Stimulated activated CD8-positive, alpha-beta memory T cell treated with anti-CD3 and anti-CD28 coated beads, Interleukin-7, amount 100 ng/mL, for 1 hour (primary cell): Measurements from ENCODE around the gene CHCHD1.
"Not testable (repeated sequence)": the region's sequence is repeated elsewhere in the genome, so short reads cannot be mapped to it uniquely, and the experiment has no call there.

ENCODE experiments used
- DNase-seq, 2 donors: peaks; one replicate each; pipeline ENCODE4 v3.0.0-alpha.2; 2020; ENCODE audit warnings: low read depth in 2 of 2

CHCHD1 gene

GRCh38 chr10:73768881-73769280, 13.0 kb upstream of the CHCHD1 start:
- peak in 1 of 2 donors; percentile 37 for DNase-seq

GRCh38 chr10:73769396-73769795, 12.5 kb upstream of the CHCHD1 start:
- DNase-seq = no peak

GRCh38 chr10:73771722-73772280, 10.0 kb upstream of the CHCHD1 start:
- DNase-seq = peak; percentile 50 to 68

GRCh38 chr10:73772281-73773151, 9.3 kb upstream of the CHCHD1 start:
- peak; percentile 53 to 55 for DNase-seq

GRCh38 chr10:73773152-73773879, 8.5 kb upstream of the CHCHD1 start:
- no peak for DNase-seq

GRCh38 chr10:73774637-73775036, 7.2 kb upstream of the CHCHD1 start:
- no peak for DNase-seq

- no peak for DNase-seq
Measured at GRCh38 chr10:73779018-73779417, 2.8 kb upstream of the CHCHD1 start.

GRCh38 chr10:73779539-73780197, 2.2 kb upstream of the CHCHD1 start:
- no peak for DNase-seq

- no peak for DNase-seq
Measured at GRCh38 chr10:73780301-73780700, 1.5 kb upstream of the CHCHD1 start.

GRCh38 chr10:73780966-73781365, 882 bp upstream of the CHCHD1 start:
- no peak for DNase-seq

GRCh38 chr10:73781548-73781878, 335 bp upstream of the CHCHD1 start:
- DNase-seq = no peak

GRCh38 chr10:73782749-73783085, 869 bp downstream of the CHCHD1 start:
- no peak for DNase-seq

GRCh38 chr10:73785211-73785720, 3.4 kb downstream of the CHCHD1 start, which contains the start of gene ZSWIM8:
Gene ZSWIM8, plus strand, starts transcription at chr10:73785606. Its CDS starts 273 bp downstream, at chr10:73785879.
- peak; percentile 73 to 75 for DNase-seq

GRCh38 chr10:73785721-73786511, 4.1 kb downstream of the CHCHD1 start:
- DNase-seq = peak in 1 of 2 donors; percentile 21

GRCh38 chr10:73786512-73786885, 4.7 kb downstream of the CHCHD1 start:
- no peak for DNase-seq

GRCh38 chr10:73787031-73787800, 5.4 kb downstream of the CHCHD1 start:
- not testable (repeated sequence) for DNase-seq

GRCh38 chr10:73788864-73789658, 7.2 kb downstream of the CHCHD1 start:
- no peak for DNase-seq

- no peak for DNase-seq
Measured at GRCh38 chr10:73789659-73790055, 7.8 kb downstream of the CHCHD1 start.

GRCh38 chr10:73790886-73791625, 9.2 kb downstream of the CHCHD1 start:
- no peak for DNase-seq
